ENCODE data around the gene CCDC61. TPM values are rescaled to one million over a fixed set of nuclear protein-coding genes. Genes with fewer than 3 reads are reported as not detected.

CCDC61 gene
- total RNA-seq, 2 donors from 2014 or later = 21.8 to 22.0 TPM

DNA sequence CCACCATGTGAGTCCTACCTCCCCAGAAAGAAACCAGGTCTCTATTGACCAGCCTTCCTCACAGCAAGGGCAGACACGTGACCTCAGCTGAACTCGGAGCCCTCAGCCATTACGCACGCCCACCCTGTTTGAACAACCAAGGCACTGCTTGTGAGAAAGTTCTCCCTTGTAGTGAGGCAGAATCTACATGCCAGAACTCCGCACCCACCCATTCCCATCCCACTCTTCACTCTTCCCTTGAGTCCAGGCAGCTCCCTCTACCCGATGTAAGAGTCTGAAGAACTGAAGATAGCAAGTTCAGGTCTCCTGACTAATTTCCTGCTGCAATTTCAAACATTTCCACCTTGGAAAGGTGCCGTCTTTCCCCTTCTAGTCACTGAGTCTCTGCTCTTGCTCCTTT, 28.0 kb upstream of the CCDC61 start:
- DNase-seq (no peak), ATAC-seq (replicated peaks in 1 of 2) (no peak)
- Mint-ChIP-seq H3K27ac (no peak overlapping the region), H3K9me3 (no peaks in the 10 kb centered on the region), H3K36me3 (ENCODE audit: insufficient read depth in 2 of 2) (peaks cover 0 to 1% of the 10 kb centered on the region in 2 donors), H3K4me1 (ENCODE audit: low read depth) (peaks cover 12% of the 10 kb centered on the region), H3K27me3 (ENCODE audit: low read depth) (peaks cover 68% of the 10 kb centered on the region), H3K4me3 (no peak overlapping the region)

DNA sequence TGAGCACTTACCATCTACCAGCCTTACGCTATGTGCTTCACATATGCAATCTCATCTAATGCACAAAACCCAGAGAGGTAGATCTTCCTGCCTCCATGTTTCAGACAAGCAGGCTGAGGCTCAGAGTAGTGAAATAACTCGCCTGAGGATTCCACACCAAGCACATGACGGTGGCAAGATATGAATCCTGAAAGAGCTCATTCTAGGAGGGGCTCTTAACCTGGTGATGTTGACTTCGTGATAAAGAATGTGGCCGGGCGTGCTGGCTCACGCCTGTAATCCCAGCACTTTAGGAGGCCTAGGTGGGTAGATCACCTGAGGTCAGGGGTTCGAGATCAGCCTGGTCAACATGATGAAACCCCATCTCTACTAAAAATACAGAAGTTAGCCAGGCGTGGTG, 26.6 kb upstream of the CCDC61 start:
- H3K27ac Mint-ChIP-seq = no peak overlapping the region
- no peak for ATAC-seq (replicated peaks in 1 of 2)
- H3K4me3 Mint-ChIP-seq = no peak overlapping the region
- peaks cover 0 to 1% of the 10 kb centered on the region in 2 donors for H3K36me3 Mint-ChIP-seq (ENCODE audit: insufficient read depth in 2 of 2)
- H3K4me1 Mint-ChIP-seq (ENCODE audit: low read depth) = peaks cover 18% of the 10 kb centered on the region
- H3K27me3 Mint-ChIP-seq (ENCODE audit: low read depth) = peaks cover 72% of the 10 kb centered on the region
- no peaks in the 10 kb centered on the region for H3K9me3 Mint-ChIP-seq
- no peak for DNase-seq

DNA sequence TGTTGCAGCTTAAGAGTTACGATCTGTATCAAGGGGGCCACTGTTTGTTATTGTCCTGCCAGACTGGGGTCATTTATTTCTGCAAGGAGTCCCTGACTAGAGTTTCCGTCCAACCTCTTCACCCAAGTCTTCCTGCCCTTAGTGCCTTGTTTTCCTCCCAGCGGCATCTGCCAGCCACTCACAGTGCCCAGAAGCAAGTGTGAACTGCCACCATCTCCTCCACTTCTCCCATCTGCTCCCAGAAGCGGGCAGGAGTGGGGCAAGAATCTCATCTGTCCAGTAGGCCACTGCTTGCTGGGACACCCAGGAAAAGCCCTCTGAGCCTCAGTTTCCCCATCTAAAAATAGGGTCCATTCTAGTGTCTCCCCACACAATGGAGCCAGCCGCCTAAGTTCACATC, 25.6 kb upstream of the CCDC61 start:
- Mint-ChIP-seq H3K4me1 (ENCODE audit: low read depth) (peaks cover 18% of the 10 kb centered on the region), H3K9me3 (no peaks in the 10 kb centered on the region), H3K27me3 (ENCODE audit: low read depth) (peaks cover 77% of the 10 kb centered on the region), H3K4me3 (no peak overlapping the region), H3K36me3 (ENCODE audit: insufficient read depth in 2 of 2) (peaks cover 1% of the 10 kb centered on the region in 2 donors), H3K27ac (no peak overlapping the region)
- no peak for DNase-seq
- no peak for ATAC-seq (replicated peaks in 1 of 2)

DNA sequence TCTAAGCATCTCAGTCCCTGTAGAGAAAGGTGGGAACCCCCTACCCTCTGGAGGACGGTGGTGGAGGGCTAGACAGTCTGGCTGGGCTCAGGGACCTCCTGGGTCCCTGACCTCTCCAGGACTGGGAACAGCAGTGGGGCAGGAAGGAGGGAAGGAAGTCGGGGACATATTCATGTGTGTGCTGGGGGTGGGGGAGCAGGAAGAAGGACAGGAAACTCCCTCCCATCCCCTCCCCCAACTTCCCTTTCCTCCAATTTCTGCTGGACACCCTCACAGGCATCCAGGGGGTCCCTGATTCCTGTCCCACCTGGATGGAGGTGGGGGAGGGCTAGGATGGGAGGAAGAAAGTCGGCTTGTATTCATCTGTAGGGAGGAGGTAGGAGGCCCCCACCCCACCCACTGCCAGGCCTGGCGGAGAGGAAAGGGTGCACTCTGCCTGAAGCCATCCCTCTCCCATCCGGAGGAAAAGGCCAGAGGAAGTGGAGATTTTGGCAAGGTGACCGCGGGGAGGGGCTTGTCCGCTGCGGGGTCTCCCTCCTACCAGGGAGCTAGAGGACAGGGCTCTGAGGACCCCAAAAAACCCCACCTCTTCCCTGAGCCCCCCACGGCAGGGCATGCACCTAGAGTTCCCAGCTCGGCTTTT, 23.9 kb upstream of the CCDC61 start:
- Mint-ChIP-seq H3K36me3 (ENCODE audit: insufficient read depth in 2 of 2) (peaks cover 1% of the 10 kb centered on the region in 2 donors), H3K4me3 (no peak overlapping the region), H3K27ac (no peak overlapping the region), H3K4me1 (ENCODE audit: low read depth) (peaks cover 18% of the 10 kb centered on the region), H3K9me3 (no peaks in the 10 kb centered on the region), H3K27me3 (ENCODE audit: low read depth) (peaks cover 77% of the 10 kb centered on the region)
- DNase-seq (no peak), ATAC-seq (replicated peaks in 1 of 2) (no peak)

DNA sequence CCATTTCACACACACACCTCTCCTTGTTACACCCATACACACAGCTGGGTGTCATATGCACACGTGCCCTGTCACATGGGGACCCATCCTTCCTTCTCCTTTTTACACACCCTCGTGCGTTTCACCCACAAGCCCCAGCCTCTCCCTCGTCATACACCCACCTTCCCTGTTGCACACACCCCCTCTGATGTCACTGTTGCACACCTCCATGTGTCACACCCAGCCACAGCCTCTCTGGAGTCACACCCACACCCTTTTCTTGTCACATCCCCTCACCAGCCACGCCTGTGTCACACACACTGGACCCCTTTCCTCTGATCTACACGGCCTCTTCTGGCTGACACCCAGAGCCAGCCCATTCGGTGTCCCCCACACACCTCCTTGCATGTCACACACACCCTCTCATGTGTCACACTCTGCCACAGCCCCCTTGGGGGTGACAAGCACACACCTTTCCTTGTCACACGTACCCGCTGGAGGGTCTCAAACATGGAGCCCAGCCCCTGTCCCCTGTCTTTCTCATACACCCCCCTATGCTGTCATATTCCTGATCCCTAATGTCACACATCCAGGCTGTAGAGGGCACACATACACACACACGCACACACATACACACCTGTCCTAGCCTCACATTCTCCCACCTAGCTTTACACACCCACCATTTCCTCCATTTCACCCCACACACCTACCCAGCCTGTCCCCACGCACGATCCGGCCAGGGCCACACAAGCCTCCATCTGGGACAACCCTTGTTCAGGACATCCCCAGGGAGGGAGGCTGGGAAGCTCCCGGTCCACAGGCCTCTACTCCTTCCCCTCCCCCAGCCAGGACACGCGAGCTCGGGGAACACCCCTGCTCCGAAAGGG, 23.0 kb upstream of the CCDC61 start:
- H3K27me3 Mint-ChIP-seq (ENCODE audit: low read depth) = peaks cover 81% of the 10 kb centered on the region

DNA sequence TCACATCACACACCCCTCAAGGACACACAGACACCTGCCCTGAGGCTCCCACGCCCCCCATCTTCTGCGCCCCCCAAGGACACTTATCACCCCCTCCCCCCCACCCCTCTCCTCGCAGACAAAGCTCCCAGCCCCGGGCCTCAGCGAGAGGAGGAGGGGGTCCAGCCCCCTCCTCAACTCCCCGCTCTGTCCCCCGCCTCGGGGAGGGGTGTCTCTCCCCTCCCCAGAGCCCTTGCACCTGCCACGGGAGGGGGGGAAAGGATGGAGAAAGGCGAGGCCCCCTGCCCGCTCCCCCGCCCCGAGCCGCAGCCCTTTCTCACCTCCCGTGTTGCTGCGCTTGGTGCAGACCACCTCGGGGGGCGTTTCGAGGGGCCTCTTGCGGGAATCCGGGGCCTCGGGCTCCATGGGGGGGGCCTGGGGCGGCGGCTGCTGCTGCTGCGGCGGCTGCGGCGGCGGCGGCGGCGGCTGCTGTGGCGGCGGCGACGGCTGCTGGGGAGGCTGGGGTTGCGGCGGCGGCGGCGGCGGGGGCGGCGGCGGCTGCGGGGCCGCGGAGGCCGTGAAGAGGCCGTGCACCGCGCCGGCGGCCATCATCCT, 22.2 kb upstream of the CCDC61 start:
- H3K4me3 Mint-ChIP-seq = peak overlapping the region in 1 of 2 donors; percentile 57
- peaks cover 1% of the 10 kb centered on the region in 2 donors for H3K36me3 Mint-ChIP-seq (ENCODE audit: insufficient read depth in 2 of 2)
- H3K27ac Mint-ChIP-seq = no peak overlapping the region
- peaks cover 18% of the 10 kb centered on the region for H3K4me1 Mint-ChIP-seq (ENCODE audit: low read depth)
- ATAC-seq (replicated peaks in 1 of 2) = no peak
- H3K27me3 Mint-ChIP-seq (ENCODE audit: low read depth) = peaks cover 81% of the 10 kb centered on the region
- no peaks in the 10 kb centered on the region for H3K9me3 Mint-ChIP-seq
- no peak for DNase-seq

More for the DNA sequence above, 23.0 kb upstream of the CCDC61 start:
- Mint-ChIP-seq H3K36me3 (ENCODE audit: insufficient read depth in 2 of 2) (peaks cover 1% of the 10 kb centered on the region in 2 donors), H3K27ac (no peak overlapping the region), H3K4me1 (ENCODE audit: low read depth) (peaks cover 18% of the 10 kb centered on the region), H3K9me3 (no peaks in the 10 kb centered on the region), H3K4me3 (peak overlapping the region; percentile 4 to 57)
- ATAC-seq (replicated peaks in 1 of 2) (peak; percentile 71 to 75), DNase-seq (peak; percentile 34 to 40)

DNA sequence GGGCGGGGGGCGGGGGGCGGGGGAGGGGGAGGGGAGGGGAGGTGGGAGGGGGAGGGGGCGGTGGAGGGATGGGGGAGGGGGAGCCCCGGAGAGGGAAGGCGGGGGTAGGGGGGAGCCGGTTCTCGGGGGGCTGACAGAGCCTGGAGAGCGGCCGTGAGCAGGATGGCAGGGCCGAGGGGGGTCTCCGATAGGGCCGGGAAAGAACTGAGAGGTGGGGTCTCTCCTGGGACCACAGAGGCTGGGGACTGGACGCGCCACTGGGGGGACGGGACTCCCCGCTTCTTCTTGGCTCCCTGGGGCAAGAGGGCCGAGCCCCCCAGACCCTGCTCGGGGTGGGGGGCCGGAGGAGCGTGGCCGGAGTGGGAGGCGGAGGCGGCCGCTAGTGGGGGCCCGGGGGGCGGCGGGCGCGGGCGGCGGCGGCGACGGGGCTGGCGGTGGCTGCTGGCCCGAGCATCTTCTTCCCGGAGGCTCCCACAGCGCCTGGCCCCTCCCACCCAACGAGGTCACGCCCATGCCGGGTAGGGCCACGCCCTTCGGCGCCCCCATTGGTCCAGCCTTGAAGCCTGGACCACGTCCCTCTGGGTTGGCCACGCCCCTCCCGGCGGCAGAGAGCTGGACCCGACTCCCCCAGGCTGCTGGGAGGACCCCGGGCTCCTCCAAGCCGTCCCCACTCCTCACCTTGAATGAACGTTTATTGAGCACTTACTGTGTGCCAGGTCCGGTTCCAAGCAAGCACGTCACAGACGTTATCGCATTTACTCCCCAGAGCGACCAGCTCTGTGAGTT, 21.5 kb upstream of the CCDC61 start, which contains the start of gene NOVA2:
NOVA2 (minus strand) TSS at position 313 of the 786 bp plus-strand sequence. CDS start 514 bp downstream, outside the sequence.
- no peak within 1 kb of the TSS for H3K27ac Mint-ChIP-seq
- peaks cover 1% of the 10 kb centered on the region in 2 donors for H3K36me3 Mint-ChIP-seq (ENCODE audit: insufficient read depth in 2 of 2)
- no peaks in the 10 kb centered on the region for H3K9me3 Mint-ChIP-seq
- peak; percentile 56 to 75 for DNase-seq
- peaks cover 80% of the 10 kb centered on the region for H3K27me3 Mint-ChIP-seq (ENCODE audit: low read depth)
- ATAC-seq (replicated peaks in 1 of 2) = peak; percentile 66 to 72
- peaks cover 18% of the 10 kb centered on the region for H3K4me1 Mint-ChIP-seq (ENCODE audit: low read depth)
- peak within 1 kb of the TSS; percentile 29 to 57 for H3K4me3 Mint-ChIP-seq

DNA sequence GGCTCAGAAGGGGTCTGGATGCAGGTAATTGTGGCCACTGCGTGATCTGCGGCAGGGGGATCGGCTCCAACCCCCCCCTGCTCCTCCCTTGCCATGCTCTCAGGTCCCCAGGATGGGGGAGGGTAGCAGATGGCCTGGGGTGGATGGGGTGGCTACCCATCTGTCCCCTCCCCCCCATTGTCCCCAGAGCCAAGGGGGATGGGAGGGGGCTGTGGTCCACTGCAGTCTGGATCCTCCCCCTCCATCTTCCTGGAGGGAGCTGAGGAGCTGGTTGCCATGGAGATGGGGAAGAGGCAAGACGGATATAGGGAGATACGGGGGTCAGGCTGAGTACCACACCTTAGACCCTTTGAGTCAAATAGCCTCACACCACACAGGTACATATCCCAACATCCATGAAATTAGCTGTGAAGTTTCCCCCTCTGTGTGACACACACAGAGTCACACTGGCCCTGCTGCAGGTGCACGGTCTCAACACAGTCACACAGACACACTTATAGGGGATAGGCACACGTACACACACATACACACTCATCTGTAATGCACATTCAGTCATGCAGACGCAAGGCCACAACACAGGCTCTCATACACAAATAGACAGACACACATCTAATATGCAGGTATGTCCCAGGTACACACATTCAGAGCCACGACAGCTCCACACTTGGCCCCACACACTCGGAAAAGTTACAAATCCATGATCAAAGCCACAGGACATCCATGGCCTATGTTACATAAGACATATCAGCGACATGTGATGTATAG, 19.8 kb upstream of the CCDC61 start:
- Mint-ChIP-seq H3K27me3 (ENCODE audit: low read depth) (peaks cover 73% of the 10 kb centered on the region), H3K4me1 (ENCODE audit: low read depth) (peaks cover 18% of the 10 kb centered on the region), H3K9me3 (no peaks in the 10 kb centered on the region), H3K27ac (no peak overlapping the region), H3K36me3 (ENCODE audit: insufficient read depth in 2 of 2) (peaks cover 0 to 1% of the 10 kb centered on the region in 2 donors), H3K4me3 (no peak overlapping the region)
- ATAC-seq (replicated peaks in 1 of 2) = no peak
- DNase-seq = no peak

DNA sequence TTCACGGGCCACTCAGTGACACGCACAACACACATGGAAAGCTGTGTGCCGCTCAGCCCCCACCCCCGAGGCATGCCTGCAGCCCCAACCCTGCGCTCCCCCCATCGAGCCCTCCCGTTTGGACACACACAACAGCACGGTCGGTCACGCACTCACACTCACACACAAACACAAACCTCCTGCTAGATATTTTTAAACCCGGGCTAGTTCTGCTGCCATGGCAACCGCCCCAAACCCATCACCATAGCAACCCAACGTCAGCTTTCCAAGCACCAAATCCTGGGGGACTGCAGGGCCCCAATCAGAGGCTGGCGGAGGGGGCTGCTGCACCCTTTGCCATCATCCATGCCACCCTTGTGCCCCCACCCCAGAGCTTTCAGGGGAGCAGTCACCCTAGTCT, 19.1 kb upstream of the CCDC61 start:
- peaks cover 66% of the 10 kb centered on the region for H3K27me3 Mint-ChIP-seq (ENCODE audit: low read depth)
- peaks cover 15% of the 10 kb centered on the region for H3K4me1 Mint-ChIP-seq (ENCODE audit: low read depth)
- no peak for DNase-seq
- no peak overlapping the region for H3K4me3 Mint-ChIP-seq
- no peak for ATAC-seq (replicated peaks in 1 of 2)
- H3K36me3 Mint-ChIP-seq (ENCODE audit: insufficient read depth in 2 of 2) = peaks cover 0 to 1% of the 10 kb centered on the region in 2 donors
- no peak overlapping the region for H3K27ac Mint-ChIP-seq
- H3K9me3 Mint-ChIP-seq = no peaks in the 10 kb centered on the region

DNA sequence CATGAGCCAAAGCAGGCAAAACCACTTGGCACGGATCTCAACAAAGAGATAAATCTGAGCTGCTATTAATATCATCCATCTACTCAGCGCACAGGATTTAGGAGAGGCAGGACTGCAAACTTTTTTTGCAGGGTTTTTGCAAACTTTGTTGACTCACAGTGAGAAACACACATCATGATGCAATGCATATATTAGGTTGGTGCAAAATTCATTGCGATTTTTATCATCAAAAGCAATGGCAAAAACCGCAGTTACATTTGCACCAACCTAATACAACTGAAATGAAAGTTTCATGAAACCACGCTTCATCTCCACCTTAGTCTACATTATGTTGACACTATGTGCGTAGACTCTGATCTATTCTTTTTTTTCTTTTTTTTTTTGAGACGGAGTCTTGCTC, 17.1 kb upstream of the CCDC61 start:
- H3K4me3 Mint-ChIP-seq = no peak overlapping the region

DNA sequence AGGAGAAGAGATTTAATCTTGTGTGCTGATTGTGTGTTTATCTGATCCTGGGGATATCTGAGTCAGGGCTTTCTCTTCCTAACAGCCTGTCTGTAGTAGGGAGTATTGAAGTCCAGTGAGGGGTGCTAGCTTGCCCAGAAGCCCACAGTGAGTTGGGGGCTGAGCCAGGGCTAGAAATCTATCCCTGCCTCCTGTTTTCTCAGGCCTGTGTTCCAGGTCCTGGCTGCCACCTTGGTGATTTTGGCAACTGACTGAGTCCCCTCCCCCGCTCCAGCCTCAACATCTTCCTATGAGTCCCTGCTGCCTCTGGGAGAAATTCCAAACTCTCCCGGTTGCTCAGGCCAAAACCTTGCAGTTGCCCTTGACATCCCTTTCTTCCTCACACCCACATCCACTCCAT, 13.9 kb upstream of the CCDC61 start:
- H3K27ac Mint-ChIP-seq = no peak overlapping the region
- peaks cover 29% of the 10 kb centered on the region for H3K27me3 Mint-ChIP-seq (ENCODE audit: low read depth)
- ATAC-seq (replicated peaks in 1 of 2) (no peak), DNase-seq (no peak)
- H3K36me3 Mint-ChIP-seq (ENCODE audit: insufficient read depth in 2 of 2) = no peaks in the 10 kb centered on the region
- no peaks in the 10 kb centered on the region for H3K4me1 Mint-ChIP-seq (ENCODE audit: low read depth)
- no peak overlapping the region for H3K4me3 Mint-ChIP-seq
- peaks cover 0 to 2% of the 10 kb centered on the region in 2 donors for H3K9me3 Mint-ChIP-seq

More for the DNA sequence above, 17.1 kb upstream of the CCDC61 start:
- H3K9me3 Mint-ChIP-seq = no peaks in the 10 kb centered on the region
- no peaks in the 10 kb centered on the region for H3K4me1 Mint-ChIP-seq (ENCODE audit: low read depth)
- no peak for DNase-seq
- peaks cover 49% of the 10 kb centered on the region for H3K27me3 Mint-ChIP-seq (ENCODE audit: low read depth)
- ATAC-seq (replicated peaks in 1 of 2) = no peak
- peaks cover 0 to 1% of the 10 kb centered on the region in 2 donors for H3K36me3 Mint-ChIP-seq (ENCODE audit: insufficient read depth in 2 of 2)
- H3K27ac Mint-ChIP-seq = no peak overlapping the region

DNA sequence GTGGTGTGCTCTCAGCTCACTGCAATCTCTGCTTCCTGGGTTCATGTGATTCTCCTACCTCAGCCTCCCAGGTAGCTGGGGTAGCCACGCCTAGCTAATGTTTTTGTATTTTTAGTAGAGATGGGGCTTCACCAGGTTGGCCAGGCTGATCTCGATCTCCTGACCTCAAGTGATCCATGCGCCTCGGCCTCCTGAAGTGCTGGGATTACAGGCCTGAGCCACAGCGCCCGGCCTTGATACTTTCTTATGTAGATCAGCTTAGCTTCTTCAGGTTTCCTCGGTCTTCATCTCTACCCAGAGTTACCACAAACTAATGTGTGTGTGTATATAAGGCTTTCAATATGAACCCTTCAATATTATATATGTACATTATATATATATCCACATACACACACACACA, 9.9 kb upstream of the CCDC61 start:
- no peak overlapping the region for H3K4me3 Mint-ChIP-seq
- peaks cover 0 to 2% of the 10 kb centered on the region in 2 donors for H3K9me3 Mint-ChIP-seq
- no peaks in the 10 kb centered on the region for H3K36me3 Mint-ChIP-seq (ENCODE audit: insufficient read depth in 2 of 2)
- H3K27ac Mint-ChIP-seq = no peak overlapping the region
- H3K27me3 Mint-ChIP-seq (ENCODE audit: low read depth) = peaks cover 32% of the 10 kb centered on the region
- H3K4me1 Mint-ChIP-seq (ENCODE audit: low read depth) = peaks cover 5% of the 10 kb centered on the region
- DNase-seq = no peak
- ATAC-seq (replicated peaks in 1 of 2) = no peak
